Measurements from ENCODE around the gene TMEM253. TPM values are rescaled to one million over a fixed set of nuclear protein-coding genes. Genes with fewer than 3 reads are reported as not detected.

Gene TMEM253
- total RNA-seq, 1 donor from 2014 or later: 1.1 TPM

- no peak for TF ChIP-seq CTCF (IDR thresholded peaks at IDR 0.05; ENCODE audit: unreplicated experiment)
- DNase-seq (ENCODE audit: low spot score, unreplicated experiment): no peak
- no peaks in the 10 kb centered on the region for H3K27me3 Mint-ChIP-seq
- peaks cover 32% of the 10 kb centered on the region for H3K4me1 Mint-ChIP-seq (ENCODE audit: low read depth)
- no peak overlapping the region for H3K27ac Mint-ChIP-seq
- H3K36me3 Mint-ChIP-seq (ENCODE audit: insufficient read depth): no peaks in the 10 kb centered on the region
- H3K4me3 Mint-ChIP-seq (ENCODE audit: low read depth): no peak overlapping the region
- no peaks in the 10 kb centered on the region for H3K9me3 Mint-ChIP-seq (ENCODE audit: low read depth)
Measured at GRCh38 chr14:21106176-21106497, 5.3 kb downstream of the TMEM253 start.

GRCh38 chr14:21106498-21107282 is 5.8 kb downstream of the TMEM253 start:
- Mint-ChIP-seq H3K9me3 (ENCODE audit: low read depth) (no peaks in the 10 kb centered on the region), H3K4me3 (ENCODE audit: low read depth) (peak overlapping the region; percentile 55), H3K27me3 (no peaks in the 10 kb centered on the region), H3K36me3 (ENCODE audit: insufficient read depth) (no peaks in the 10 kb centered on the region), H3K4me1 (ENCODE audit: low read depth) (peaks cover 32% of the 10 kb centered on the region), H3K27ac (peak overlapping the region; percentile 34)
- DNase-seq (ENCODE audit: low spot score, unreplicated experiment): peak; percentile 56
- peak; percentile 91 for TF ChIP-seq CTCF (IDR thresholded peaks at IDR 0.05; ENCODE audit: unreplicated experiment)

GRCh38 chr14:21107283-21107800 is 6.5 kb downstream of the TMEM253 start:
- Mint-ChIP-seq H3K36me3 (ENCODE audit: insufficient read depth) (no peaks in the 10 kb centered on the region), H3K9me3 (ENCODE audit: low read depth) (no peaks in the 10 kb centered on the region), H3K27me3 (no peaks in the 10 kb centered on the region), H3K4me3 (ENCODE audit: low read depth) (no peak overlapping the region), H3K4me1 (ENCODE audit: low read depth) (peaks cover 30% of the 10 kb centered on the region), H3K27ac (no peak overlapping the region)
- no peak for DNase-seq (ENCODE audit: low spot score, unreplicated experiment)
- no peak for TF ChIP-seq CTCF (IDR thresholded peaks at IDR 0.05; ENCODE audit: unreplicated experiment)

GRCh38 chr14:21108791-21109190 is 7.9 kb downstream of the TMEM253 start:
- peaks cover 21% of the 10 kb centered on the region for H3K4me1 Mint-ChIP-seq (ENCODE audit: low read depth)
- no peak for DNase-seq (ENCODE audit: low spot score, unreplicated experiment)
- no peak overlapping the region for H3K4me3 Mint-ChIP-seq (ENCODE audit: low read depth)
- no peaks in the 10 kb centered on the region for H3K36me3 Mint-ChIP-seq (ENCODE audit: insufficient read depth)
- H3K27me3 Mint-ChIP-seq: no peaks in the 10 kb centered on the region
- H3K9me3 Mint-ChIP-seq (ENCODE audit: low read depth): no peaks in the 10 kb centered on the region
- no peak for TF ChIP-seq CTCF (IDR thresholded peaks at IDR 0.05; ENCODE audit: unreplicated experiment)
- H3K27ac Mint-ChIP-seq: no peak overlapping the region

- DNase-seq (ENCODE audit: low spot score, unreplicated experiment): no peak
- no peak for TF ChIP-seq CTCF (IDR thresholded peaks at IDR 0.05; ENCODE audit: unreplicated experiment)
- no peaks in the 10 kb centered on the region for H3K36me3 Mint-ChIP-seq (ENCODE audit: insufficient read depth)
- no peaks in the 10 kb centered on the region for H3K9me3 Mint-ChIP-seq (ENCODE audit: low read depth)
- H3K4me1 Mint-ChIP-seq (ENCODE audit: low read depth): peaks cover 17% of the 10 kb centered on the region
- H3K27me3 Mint-ChIP-seq: no peaks in the 10 kb centered on the region
- no peak overlapping the region for H3K4me3 Mint-ChIP-seq (ENCODE audit: low read depth)
- no peak overlapping the region for H3K27ac Mint-ChIP-seq
Measured at GRCh38 chr14:21109377-21110138, 8.7 kb downstream of the TMEM253 start.
